GM19324 (cell line): Measurements from ENCODE around the gene ACAD9.
A peak's percentile ranks its signal among the peaks of the same experiment; 100 is the strongest.
"Not testable (repeated sequence)": the region's sequence is repeated elsewhere in the genome, so short reads cannot be mapped to it uniquely, and the experiment has no call there.

ENCODE experiments used
- ATAC-seq: cut with Tn5 transposase; IDR thresholded peaks from one replicate; pipeline ENCODE4 v1.9.1; 2021; ENCODE audit warnings: mild to moderate bottlenecking, moderate library complexity; ENCODE audit not compliant: unreplicated experiment, low FRiP score

Gene ACAD9

DNA sequence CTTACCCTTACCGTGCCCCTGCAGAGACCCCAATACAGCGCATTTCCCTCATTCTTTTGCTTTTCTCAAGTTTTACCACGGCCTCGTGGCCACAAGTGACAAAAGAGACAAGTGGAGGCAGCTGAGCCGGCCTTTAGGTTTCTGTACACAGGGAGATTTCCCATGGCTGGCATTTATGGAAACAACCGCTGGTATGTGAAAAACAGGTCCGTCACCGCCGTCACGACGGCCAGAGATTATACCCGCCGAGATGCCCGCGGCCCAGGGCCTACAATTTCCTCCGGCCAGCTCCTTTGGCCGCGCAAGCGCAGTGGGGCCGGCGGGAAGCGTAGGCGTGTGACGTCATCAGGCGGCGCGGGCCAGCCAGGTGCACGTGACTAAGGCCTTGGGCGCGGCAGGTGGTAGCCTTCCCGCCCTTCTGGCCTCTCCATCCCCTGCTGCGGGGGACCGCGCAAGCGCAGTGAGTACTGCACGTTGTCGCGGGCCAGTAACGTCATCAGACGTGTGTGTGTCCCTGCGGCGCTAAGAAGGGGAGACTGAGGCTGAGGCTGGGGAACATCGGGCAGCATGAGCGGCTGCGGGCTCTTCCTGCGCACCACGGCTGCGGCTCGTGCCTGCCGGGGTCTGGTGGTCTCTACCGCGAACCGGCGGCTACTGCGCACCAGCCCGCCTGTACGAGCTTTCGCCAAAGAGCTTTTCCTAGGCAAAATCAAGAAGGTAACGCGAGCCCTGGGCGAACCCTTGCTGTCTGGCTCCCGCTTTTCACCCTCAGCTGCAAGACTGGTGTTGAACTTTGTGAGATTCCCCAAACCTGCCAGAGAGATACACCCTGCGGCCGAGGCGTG is at the start of gene ACAD9:
ACAD9 (plus strand) TSS at position 496 of the 845 bp plus-strand sequence; CDS start at position 568, 72 bp downstream.
- ATAC-seq, result peak; percentile 94

DNA sequence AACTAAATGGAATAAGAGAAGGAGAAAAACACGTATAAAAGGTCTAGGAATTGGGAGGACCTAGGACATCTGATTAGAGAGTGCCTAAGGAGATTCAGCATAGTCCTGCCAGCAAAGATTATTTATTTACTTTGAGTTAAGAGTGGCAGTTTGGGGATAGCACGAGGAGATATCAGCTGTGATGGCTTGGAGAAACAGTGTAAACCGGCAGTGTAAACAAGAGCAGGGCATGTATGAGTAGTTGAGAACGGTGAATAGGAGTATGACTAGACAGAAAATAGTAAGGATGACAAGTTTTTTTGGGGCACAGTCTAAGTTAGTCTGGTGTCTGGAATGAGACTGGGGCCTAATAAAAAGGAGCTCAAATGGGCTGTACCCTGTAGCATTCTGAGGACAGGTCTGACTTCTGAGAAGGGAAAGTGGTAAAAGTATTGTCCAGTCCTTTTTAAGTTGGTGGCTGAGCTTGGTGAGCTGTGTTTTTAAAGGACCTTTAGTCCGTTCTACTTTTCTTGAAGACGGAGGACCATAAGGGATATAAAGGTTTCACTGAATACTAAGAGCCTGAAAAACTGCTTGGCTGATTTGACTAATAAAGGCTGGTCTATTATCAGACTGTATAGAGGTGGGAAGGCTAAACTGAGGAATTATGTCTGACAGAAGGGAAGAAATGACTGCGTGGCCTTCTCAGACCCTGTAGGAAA is 49.3 kb upstream of the ACAD9 start:
- not testable (repeated sequence) for ATAC-seq

DNA sequence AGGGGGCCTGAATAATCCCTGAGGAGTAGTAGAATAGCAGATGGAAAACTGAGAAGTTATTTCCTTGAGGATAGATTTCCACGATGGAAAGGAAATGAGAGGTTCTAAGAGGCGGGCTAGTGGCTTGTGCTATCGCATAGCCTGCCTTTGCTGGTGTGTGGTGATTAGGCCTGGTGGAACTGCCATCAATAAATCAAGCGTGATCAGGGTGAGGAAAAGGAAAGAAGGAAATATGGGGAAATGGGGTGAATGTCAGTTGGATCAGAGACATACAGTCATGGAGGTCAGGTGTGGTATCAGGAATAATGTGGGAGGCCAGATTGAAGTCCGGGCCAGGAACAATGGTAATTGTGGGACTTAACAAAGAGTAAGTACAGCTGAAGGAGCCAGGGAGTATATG is 48.7 kb upstream of the ACAD9 start:
- not testable (repeated sequence) for ATAC-seq

DNA sequence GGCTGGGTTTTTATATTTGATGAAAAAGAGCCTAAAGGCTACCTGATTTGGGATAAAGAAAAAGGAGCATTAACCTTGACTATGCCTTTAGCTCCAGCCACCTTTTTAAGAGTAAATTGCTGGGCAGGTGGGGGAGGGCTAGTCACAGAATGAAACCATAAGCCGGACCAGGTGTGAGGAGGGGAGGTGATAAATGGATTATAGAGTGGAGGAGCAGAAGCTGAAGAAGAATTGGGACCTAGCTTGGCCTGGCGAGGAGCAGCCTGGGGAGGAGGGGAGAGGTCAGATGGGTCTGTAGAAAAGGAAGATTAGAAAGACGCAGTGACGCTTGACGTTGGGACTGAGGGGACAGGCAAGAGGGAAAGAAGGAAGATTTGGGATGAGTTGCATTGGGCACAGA is 46.4 kb upstream of the ACAD9 start:
- ATAC-seq, result not testable (repeated sequence)

DNA sequence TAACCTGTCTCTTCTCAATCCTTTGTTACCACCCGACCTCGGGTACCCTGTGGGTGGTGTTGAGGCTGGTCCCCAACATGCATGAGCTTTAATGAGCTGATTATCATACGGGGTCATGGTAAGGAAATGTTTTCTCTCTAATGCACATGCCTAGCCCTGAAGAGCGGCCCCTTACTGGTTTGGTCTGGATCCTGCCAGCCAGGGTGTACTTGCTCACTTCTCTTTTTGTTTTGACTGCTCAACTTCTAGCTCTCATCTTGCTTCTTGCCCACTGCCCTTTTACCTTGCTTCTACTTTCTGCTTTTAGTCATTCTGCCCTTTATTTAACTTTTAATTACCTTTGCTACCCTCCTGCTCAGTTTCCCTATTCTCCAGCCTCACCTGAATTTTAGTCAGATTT is 44.3 kb upstream of the ACAD9 start:
- ATAC-seq, result no peak

DNA sequence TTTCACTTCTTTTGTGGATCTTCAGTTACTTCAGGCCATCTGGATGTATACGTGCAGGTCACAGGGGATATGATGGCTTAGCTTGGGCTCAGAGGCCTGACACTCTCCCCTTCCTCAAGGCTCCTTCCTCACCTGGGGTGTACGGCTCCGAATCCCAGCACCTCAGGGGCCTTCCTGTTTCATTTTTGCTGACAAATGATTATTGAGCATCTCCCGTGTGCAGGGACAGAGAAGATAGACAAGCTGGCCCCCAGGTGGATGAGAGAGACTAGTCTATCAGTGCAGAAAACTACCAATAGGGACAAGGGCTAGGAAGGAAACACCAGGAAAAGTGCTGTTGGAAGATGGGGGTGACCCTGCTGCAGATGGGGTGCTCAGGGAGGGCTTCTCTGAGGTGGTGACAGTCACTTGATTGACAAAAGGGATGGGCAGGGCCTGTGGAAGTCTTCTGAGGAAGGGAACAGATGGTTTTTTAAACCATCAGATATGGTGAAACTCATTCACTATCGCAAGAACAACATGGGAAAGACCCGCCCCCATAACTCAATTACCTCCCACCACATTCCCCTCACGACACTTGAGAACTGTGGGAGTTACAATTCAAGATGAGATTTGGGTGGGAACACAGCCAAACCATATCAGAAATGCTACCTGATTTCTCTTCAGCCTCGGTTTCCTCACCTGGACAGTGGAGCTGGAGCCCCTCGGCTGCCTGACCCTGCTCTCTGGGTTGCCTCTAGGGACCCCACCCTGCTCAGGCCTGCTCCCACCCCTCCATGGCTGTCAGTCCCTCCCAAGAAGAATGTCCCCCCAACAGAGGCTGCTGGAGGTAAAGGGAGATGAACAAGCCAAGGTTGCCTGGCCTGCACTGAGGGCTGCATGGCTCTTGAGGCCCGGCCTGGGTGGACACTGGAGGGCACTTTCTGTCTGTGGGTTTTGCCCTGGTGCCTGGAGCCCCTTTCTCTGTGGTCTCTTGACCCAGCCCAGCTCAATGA is 37.2 kb upstream of the ACAD9 start:
- no peak for ATAC-seq

DNA sequence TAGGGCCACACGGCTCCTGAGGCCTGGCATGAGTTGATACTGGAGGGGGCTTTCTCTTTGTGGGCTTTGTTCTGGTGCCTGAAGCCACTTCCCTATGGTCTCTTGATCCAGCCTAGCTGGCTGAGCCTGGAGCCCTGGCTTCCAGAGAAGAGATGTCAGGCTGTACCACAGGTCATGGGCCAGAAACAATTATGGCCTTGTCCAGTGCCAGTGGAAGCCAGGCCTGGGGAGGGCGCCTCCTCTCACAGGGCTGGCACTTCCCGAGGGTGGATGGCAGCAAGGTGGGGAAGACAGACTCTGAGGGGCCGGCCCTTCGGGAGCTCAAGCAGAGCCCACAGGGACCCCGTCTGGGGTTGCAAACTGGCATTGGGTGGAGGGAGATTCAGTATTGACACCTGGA is 34.9 kb upstream of the ACAD9 start:
- ATAC-seq, result no peak

DNA sequence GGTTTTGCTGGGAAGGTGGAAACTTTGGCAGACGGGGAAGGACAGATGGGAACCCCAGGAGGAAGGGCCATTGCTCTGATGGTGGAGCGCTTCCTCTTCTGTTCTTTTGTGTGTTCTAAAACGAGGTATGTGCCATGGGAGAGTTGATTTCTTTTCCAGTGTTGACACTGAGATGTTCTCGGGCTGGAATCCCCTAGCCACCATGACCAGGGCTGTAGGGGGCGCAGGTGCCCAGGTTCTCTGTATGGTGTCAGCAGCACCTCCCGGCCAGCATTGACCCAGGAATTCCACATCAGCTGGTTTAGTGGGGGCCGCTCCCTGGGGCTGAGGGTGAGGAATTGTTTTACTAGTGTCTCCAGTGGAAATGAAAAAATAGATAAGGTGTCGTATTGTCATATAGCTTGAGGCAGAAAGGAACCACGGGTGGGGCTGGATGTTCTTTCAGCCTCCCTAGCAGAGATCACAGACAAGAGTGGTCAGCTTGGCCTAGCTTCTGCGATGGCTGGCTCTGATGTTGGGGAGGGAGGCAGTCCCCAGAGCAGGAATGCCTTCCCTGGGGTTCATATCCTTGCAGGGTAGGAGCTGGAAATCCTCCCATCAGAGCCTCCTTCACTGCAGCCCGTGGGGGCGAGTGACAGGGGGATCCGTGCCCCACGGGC is 34.2 kb upstream of the ACAD9 start:
- ATAC-seq, result no peak

DNA sequence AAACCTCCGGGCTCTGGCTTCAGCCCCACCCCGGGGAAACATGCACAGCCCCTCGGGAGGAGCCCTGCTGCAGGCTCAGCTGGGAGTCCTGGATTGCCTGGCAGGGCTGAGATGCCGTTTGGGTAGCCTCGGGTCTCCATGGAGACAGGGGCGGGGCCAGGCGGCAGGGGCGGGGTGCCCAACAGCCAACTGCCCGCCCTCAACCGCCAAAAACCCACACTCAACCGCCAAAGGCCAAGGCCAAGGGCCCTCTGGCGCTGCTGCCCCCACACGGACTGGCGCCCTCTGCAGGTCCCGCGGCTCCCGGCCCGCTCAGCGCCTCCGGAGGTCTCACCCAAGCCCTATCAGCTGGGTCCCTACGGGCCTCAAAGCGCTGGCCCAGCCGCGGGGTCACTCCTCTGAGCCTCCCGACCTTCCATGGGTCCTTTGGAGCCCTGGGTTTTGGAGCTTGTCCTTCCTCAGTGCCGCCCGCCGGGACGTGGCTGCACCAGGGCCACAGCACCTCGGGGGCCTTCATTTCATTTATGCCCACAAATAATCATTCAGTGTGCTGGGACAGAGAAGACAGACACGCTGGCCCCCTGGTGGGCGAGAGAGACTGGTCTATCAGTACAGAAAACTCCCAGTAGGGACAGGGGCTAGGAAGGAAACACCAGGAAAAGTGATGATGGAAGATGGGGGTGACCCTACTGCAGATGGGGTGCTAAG is 33.5 kb upstream of the ACAD9 start:
- ATAC-seq, result no peak

DNA sequence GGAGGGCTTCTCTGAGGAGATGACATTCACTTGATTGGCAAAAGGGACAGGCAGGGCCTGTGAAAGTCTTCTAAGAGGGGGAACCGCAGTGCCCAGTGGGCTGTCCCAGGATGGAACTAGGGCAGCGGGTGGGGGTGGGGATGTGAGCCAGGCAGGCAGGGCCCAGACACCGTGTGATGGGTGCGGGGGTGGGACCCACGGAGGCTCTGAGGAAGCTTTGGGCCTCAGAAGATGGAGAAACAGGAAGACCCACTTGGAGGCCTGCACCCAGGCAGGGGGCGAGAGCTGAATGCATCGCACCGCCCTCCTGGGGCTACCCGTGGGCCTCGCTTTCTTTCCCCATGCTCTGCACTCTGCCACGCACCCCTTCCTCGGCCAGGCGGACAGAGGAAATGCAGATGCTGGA is 32.9 kb upstream of the ACAD9 start:
- no peak for ATAC-seq

DNA sequence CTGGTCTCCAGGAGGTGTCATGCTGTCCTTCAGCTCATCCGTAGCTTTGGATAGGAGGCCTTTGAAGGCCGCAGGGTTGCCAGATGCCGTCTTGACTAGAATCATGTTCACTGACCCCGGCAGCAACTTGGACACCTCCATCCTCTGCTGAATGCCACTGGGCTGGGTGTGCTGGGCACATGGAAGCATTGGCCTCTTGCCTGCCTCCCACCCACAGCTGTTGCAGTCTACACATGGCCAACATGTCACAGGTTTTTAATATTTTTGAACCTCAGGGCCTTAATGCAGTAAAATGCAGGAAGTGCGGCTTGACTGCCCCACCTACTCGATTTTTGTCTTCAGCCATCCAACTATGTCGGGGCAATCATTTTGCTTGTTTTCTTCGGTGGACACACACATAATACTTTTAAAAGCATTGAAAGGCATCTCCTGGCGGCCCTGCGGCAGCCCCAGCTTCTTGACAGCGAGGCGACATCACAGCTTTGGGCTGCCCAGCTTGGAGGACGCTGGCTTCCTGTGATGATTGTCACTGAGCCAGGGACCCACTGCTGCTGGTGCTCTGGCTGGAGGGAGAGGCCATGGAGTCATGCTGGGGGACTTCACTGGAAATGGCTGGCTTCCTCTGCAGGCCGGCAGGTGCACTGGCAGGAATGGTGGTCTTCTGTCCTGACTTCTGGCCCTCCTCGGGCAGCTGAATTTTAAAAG is 31.6 kb upstream of the ACAD9 start:
- no peak for ATAC-seq

DNA sequence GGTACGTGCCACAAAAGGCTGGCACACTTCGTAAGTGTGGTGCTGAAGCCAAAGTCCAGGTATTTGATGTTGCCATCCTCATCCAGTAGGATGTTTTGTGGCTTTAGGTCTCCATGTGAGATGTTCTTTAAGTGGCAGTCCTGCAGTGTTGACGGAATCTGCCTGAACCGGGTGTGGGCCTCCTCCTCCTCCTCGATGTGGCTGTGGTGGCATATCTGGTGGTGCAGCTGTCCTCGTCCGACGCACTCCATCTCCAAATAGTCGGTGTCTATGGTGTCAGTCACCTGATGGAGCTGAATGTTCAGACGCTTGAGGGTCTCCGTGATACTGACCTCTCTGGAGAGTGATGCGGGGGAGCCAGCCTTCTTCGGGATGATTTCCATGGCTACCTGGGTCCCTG is 30.5 kb upstream of the ACAD9 start:
- ATAC-seq, result no peak

DNA sequence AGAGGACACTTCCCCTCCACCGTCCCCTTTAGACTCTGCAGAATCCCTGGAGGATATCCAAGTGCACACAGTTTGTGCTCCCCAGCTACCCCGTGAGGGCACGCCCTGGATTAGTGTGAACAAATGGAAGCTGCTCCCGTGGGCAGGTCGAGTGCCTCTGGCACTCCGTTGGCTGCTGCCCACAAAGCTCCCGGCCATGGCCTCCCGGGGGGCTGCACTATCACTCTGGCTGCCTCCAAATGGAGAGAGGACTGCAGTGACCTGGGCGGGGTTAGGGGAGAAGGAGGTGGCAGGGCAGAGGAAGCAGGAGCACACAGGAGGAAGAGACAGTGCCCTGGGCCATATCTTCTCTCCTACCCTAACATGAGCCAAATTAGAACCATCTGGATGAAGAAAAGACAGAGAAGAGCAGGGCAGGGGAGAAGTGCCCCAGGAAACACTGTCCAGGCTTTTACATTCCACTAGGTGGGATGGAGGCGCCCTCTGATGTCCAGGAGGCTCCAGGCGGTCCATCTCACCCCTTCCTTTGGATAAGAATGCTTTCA is 29.4 kb upstream of the ACAD9 start:
- no peak for ATAC-seq

DNA sequence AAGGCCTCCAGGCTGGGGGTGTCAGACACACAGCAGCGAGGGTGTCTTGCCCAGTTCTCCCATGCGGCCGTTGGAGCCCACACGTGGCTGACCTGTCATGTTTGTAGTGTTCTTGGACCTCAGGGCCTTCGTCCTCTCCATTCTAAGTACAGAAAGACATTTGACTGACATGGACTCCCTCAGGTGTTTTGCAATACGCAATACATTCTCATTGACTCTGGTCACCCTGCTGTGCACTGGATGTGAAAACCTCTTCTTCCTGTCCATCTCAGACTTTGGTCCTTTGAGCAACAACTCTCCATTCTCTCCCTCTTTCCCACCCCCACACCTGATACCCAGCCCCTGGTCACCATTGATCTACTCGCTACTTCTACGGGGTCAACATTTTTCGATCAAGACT is 28.9 kb upstream of the ACAD9 start:
- ATAC-seq, result no peak

DNA sequence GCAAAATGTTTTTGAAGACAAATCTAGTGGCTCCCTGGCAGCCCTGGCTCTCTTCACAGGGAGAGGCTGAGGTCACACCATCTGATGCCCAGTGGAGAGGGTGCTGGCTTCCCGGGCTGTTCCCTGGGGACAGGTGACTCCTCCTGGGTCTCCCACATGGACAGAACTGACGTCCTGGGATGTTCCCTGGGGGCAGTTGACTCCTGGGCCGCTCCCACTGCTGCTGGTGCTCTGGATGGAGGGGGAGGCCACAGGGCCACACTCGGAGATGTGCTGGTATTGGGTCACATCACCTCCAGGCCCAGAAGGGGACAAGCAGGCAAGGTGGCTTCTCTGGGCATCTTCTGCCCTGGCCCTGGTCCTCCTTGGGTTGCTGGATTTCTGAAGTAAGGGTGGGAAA is 27.8 kb upstream of the ACAD9 start:
- no peak for ATAC-seq

DNA sequence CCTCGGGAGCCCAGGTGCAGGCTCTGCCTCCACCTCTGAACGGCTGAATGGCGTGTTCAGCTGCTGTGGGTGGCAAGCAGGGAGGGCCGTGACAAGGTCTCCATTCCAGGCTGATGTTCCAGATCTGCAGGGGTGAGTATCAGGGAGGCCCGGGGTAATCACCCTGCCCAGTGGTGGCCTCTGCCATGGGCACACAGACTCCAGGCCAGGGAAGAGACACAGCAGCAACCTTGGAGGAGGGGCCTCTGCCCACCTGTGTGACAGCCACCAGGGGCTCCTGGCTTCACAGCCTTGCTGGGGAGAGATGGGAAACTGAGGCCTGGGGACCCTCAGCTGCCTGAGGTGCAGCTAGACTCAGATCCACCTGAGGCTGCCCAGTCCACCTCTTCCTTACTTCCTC is 25.6 kb upstream of the ACAD9 start:
- no peak for ATAC-seq

DNA sequence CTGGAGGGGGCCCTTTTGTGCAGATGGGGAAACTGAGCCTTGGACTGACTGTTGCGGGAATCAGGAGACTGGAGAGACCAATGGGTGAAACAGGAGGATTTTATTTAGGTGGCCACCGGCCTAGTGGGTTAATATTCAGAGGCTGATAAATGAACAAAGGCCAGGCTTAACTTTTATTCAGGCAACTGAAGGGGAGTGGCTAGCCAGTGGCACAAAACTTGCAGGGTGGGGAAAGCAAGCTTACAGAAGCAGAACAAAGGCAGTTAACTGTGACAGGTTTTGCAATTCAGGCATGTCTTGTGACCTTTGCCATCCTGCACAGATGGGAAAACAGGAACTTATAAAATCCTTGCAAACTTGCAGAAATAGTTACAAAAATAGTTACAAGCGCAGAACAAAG is 24.9 kb upstream of the ACAD9 start:
- no peak for ATAC-seq

DNA sequence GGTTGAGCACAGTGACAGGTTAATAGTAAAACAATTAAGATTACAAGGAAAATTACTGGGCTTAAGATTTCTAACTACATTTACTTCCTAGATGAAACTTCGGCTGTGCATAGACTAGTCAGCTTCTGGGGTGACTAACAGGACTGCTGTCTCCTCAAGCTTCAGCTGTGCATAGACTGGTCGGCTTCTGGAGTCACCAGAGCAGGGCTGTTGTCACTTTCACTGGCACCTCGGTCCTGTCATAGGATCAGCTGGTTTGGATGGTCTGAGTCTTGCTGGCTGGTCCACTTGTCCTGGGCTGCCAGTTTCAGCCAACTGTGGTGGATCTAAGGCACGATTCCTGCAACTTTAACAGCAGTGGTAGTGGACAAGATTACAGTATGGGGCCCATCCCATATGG is 23.9 kb upstream of the ACAD9 start:
- ATAC-seq, result no peak

DNA sequence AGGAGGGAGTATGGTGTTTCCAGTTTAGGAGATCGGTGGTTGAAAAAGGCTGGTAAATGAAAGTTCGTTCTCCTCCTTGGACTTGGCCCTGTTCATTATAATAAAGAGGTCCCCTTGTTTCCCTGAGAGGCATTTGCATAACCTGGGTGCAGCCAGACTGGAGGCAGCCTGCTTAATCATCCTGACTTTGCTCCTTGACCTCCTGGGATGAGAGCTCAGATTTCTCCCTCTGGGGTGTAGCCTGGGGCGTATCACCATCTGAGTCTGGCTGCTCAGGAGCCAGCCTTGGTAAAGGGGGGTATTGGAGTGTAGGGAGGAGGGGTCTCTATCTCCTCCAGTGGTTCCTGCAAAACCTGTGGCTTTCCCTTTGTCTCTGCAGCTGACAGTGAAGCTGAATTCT is 21.3 kb upstream of the ACAD9 start:
- no peak for ATAC-seq
